Osteoblast (primary cell): ENCODE measurements around the gene MYO18B. TPM values are rescaled to one million over a fixed set of nuclear protein-coding genes. Genes with fewer than 3 reads are reported as not detected.

Source experiments
- DNase-seq: peaks from one replicate; pipeline ENCODE4 v3.0.0; 2011; ENCODE audit warnings: low spot score, mixed read lengths; ENCODE audit not compliant: insufficient read length; ENCODE audit errors: missing footprints
- H2AFZ ChIP-seq: 2 replicates; pipeline ENCODE4 v1.6.0; 2011; ENCODE audit warnings: mild to moderate bottlenecking, low read length
- H3K27ac ChIP-seq: 2 replicates; pipeline ENCODE4 v1.5.1; 2011; ENCODE audit warnings: mild to moderate bottlenecking, low read depth, low read length, moderate library complexity
- H3K27me3 ChIP-seq: 2 replicates; pipeline ENCODE4 v1.6.0; 2012; ENCODE audit warnings: mild to moderate bottlenecking, control low read depth, inconsistent platforms, low read length, moderate library complexity; ENCODE audit not compliant: insufficient read depth
- H3K36me3 ChIP-seq: 2 replicates; pipeline ENCODE4 v1.5.1; 2011; ENCODE audit warnings: mild to moderate bottlenecking, low read length, control low read depth, moderate library complexity; ENCODE audit not compliant: insufficient read depth
- H3K4me1 ChIP-seq: 2 replicates; pipeline ENCODE4 v1.5.1; 2011; ENCODE audit warnings: mild to moderate bottlenecking, low read length, control low read depth, moderate library complexity; ENCODE audit not compliant: insufficient read depth
- H3K4me2 ChIP-seq: 2 replicates; pipeline ENCODE4 v1.6.0; 2011; ENCODE audit warnings: mild to moderate bottlenecking, low read length; ENCODE audit not compliant: insufficient read depth
- H3K4me3 ChIP-seq: fragments of 200-600 bp; sonication (generic); 3 replicates; pipeline ENCODE4 v1.5.1; 2012; ENCODE audit warnings: mild to moderate bottlenecking, low read length, inconsistent platforms; ENCODE audit not compliant: insufficient read depth
- H3K79me2 ChIP-seq: 2 replicates; pipeline ENCODE4 v1.6.0; 2012; ENCODE audit warnings: mild to moderate bottlenecking, low read length, control low read depth, inconsistent platforms; ENCODE audit not compliant: insufficient read depth
- H3K9me3 ChIP-seq: 2 replicates; pipeline ENCODE4 v1.5.1; 2011; ENCODE audit warnings: low read depth, low read length, control low read depth
- H4K20me1 ChIP-seq: 2 replicates; pipeline ENCODE4 v1.6.0; 2012; ENCODE audit warnings: mild to moderate bottlenecking, low read length, control low read depth; ENCODE audit not compliant: insufficient read depth
- CTCF ChIP-seq: IDR thresholded peaks from 2 replicates; pipeline ENCODE4 v1.5.1; 2011; ENCODE audit warnings: mild to moderate bottlenecking, low read depth, low read length, moderate library complexity; ENCODE audit errors: extremely low read depth
- total RNA-seq: library from RNA; depleted of rRNA; stranded (reverse); fragments of >200 nt; gene quantifications from 2 replicates; pipeline ENCODE4 v1.2.3, GENCODE V29; 2012

MYO18B gene
- total RNA-seq, 1 donor: under 0.01 TPM

- Histone ChIP-seq H4K20me1 (no peaks in the 10 kb centered on the region), H3K27me3 (no peaks in the 10 kb centered on the region), H3K4me3 (no peak overlapping the region), H2AFZ (no peak overlapping the region), H3K9me3 (no peaks in the 10 kb centered on the region), H3K4me1 (no peaks in the 10 kb centered on the region), H3K79me2 (no peaks in the 10 kb centered on the region), H3K4me2 (no peak overlapping the region), H3K36me3 (no peaks in the 10 kb centered on the region), H3K27ac (no peak overlapping the region)
- no peak for TF ChIP-seq CTCF
- no peak for DNase-seq
These were observed 75.3 kb downstream of the MYO18B start for GRCh38 chr22:25817092-25817943.

GRCh38 chr22:25818541-25818940, 76.6 kb downstream of the MYO18B start:
- H4K20me1 ChIP-seq: no peaks in the 10 kb centered on the region
- no peaks in the 10 kb centered on the region for H3K79me2 ChIP-seq
- no peaks in the 10 kb centered on the region for H3K9me3 ChIP-seq
- H2AFZ ChIP-seq: no peak overlapping the region
- DNase-seq: no peak
- H3K36me3 ChIP-seq: no peaks in the 10 kb centered on the region
- no peak for TF ChIP-seq CTCF
- no peaks in the 10 kb centered on the region for H3K27me3 ChIP-seq
- H3K4me2 ChIP-seq: no peak overlapping the region
- H3K27ac ChIP-seq: no peak overlapping the region
- no peak overlapping the region for H3K4me3 ChIP-seq
- H3K4me1 ChIP-seq: no peaks in the 10 kb centered on the region

- no peaks in the 10 kb centered on the region for H3K79me2 ChIP-seq
- DNase-seq: no peak
- no peak overlapping the region for H3K27ac ChIP-seq
- no peaks in the 10 kb centered on the region for H3K9me3 ChIP-seq
- H3K4me3 ChIP-seq: no peak overlapping the region
- H2AFZ ChIP-seq: no peak overlapping the region
- no peaks in the 10 kb centered on the region for H3K4me1 ChIP-seq
- H4K20me1 ChIP-seq: no peaks in the 10 kb centered on the region
- no peak overlapping the region for H3K4me2 ChIP-seq
- H3K36me3 ChIP-seq: no peaks in the 10 kb centered on the region
- H3K27me3 ChIP-seq: no peaks in the 10 kb centered on the region
- TF ChIP-seq CTCF: no peak
These were observed 80.4 kb downstream of the MYO18B start for GRCh38 chr22:25822344-25822743.

- no peaks in the 10 kb centered on the region for H4K20me1 ChIP-seq
- no peak for TF ChIP-seq CTCF
These were observed 81.3 kb downstream of the MYO18B start for GRCh38 chr22:25823276-25823675.

More at GRCh38 chr22:25823276-25823675, 81.3 kb downstream of the MYO18B start:
- DNase-seq: no peak
- no peak overlapping the region for H2AFZ ChIP-seq
- H3K4me1 ChIP-seq: no peaks in the 10 kb centered on the region
- no peak overlapping the region for H3K27ac ChIP-seq
- no peak overlapping the region for H3K4me3 ChIP-seq
- H3K27me3 ChIP-seq: no peaks in the 10 kb centered on the region
- no peak overlapping the region for H3K4me2 ChIP-seq
- no peaks in the 10 kb centered on the region for H3K36me3 ChIP-seq
- no peaks in the 10 kb centered on the region for H3K9me3 ChIP-seq
- H3K79me2 ChIP-seq: no peaks in the 10 kb centered on the region
